Vagina (tissue), 2 donors: Measurements from ENCODE around the gene ADAMTS16. TPM values are rescaled to one million over a fixed set of nuclear protein-coding genes. Genes with fewer than 3 reads are reported as not detected.

Source experiments
- DNase-seq, 2 donors: peaks; one replicate each; pipeline ENCODE4 v3.0.0-alpha.2; 2017; ENCODE audit errors: extremely low spot score in 2 of 2
- H3K27ac ChIP-seq: fragments of 200-600 bp; sonication (generic); one replicate; pipeline ENCODE4 v1.5.1; 2019
- H3K27me3 ChIP-seq: fragments of 200-600 bp; sonication (generic); one replicate; pipeline ENCODE4 v1.5.1; 2019
- H3K36me3 ChIP-seq, 2 donors: fragments of 200-600 bp; sonication (generic); one replicate each; pipeline ENCODE4 v1.5.1; 2017 to 2019
- H3K4me1 ChIP-seq: fragments of 200-600 bp; sonication (generic); one replicate; pipeline ENCODE4 v1.5.1; 2019
- H3K4me3 ChIP-seq, 2 donors: fragments of 200-600 bp; sonication (generic); 1 replicate in 1 of 2; 2 replicates in 1 of 2; pipeline ENCODE4 v1.5.1; 2016 to 2019
- H3K9me3 ChIP-seq: fragments of 200-600 bp; sonication (generic); one replicate; pipeline ENCODE4 v1.5.1; 2019
- CTCF ChIP-seq, 3 experiments: fragments of 450-650 bp in 2 of 3; fragments of 200-600 bp in 1 of 3; sonication (generic) in 1 of 3; IDR thresholded peaks; one replicate each; pipeline ENCODE4 v1.5.1; 2017 to 2019; ENCODE audit warnings: antibody characterized with exemption in 3 of 3, mild to moderate bottlenecking in 2 of 3, moderate library complexity in 2 of 3
- POLR2A ChIP-seq, 2 donors: fragments of 450-650 bp; IDR thresholded peaks; one replicate each; pipeline ENCODE4 v1.6.1; 2017; ENCODE audit warnings: antibody characterized with exemption in 2 of 2, mild to moderate bottlenecking in 2 of 2, moderate library complexity in 2 of 2
- POLR2AphosphoS5 ChIP-seq, 2 donors: sonication (generic); formaldehyde crosslinking; IDR thresholded peaks; one replicate each; pipeline ENCODE4 v1.9.0; 2017; ENCODE audit warnings: antibody characterized with exemption in 2 of 2, mild to moderate bottlenecking in 2 of 2, low read depth in 1 of 2; ENCODE audit not compliant: insufficient read depth in 1 of 2
- intact Hi-C: fragments of 100-400 bp; cut with DNase I; formaldehyde crosslinking; loops from one replicate; pipeline ENCODE4 v1.15.1; 2023
- total RNA-seq: library from RNA; depleted of rRNA; stranded (reverse); fragments of >200 nt; gene quantifications from one replicate; pipeline ENCODE4 v1.2.3, GENCODE V29; 2016

ADAMTS16 gene
- total RNA-seq, 1 donor from 2014 or later: 0.49 TPM

GRCh38 chr5:5285906-5286305 lies 145.8 kb downstream of the ADAMTS16 start:
- Histone ChIP-seq H3K9me3 (no peaks in the 10 kb centered on the region), H3K27me3 (no peaks in the 10 kb centered on the region), H3K27ac (no peak overlapping the region), H3K4me1 (no peaks in the 10 kb centered on the region), H3K4me3 (no peak overlapping the region), H3K36me3 (no peaks in the 10 kb centered on the region)
- intact Hi-C loops: no loop called here
- no peak for DNase-seq
- TF ChIP-seq POLR2A (IDR thresholded peaks at IDR 0.05) (no peak), CTCF (IDR thresholded peaks at IDR 0.05) (no peak), POLR2AphosphoS5 (IDR thresholded peaks at IDR 0.05; ENCODE audit: insufficient read depth in 1 of 2, low read depth in 1 of 2) (no peak)

DNA sequence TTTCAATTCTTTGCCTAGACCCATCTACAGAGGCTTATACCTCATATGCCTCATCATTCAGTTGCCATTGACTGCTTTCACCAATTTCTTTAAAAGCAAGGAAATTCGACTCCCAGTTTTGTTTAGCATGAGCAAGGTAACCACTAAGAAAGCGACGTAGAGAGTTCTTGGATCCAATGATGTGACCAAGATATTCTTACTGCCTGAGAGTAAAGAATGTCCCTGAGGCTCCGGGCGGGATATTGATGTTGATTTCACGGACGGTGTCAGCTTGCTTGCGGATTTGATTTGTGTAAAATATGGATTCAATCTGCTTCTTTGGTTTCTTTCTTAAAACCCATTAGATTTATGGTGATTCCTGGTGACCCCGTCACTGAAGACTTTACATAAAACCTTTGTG lies 147.3 kb downstream of the ADAMTS16 start:
- no peak for DNase-seq
- TF ChIP-seq CTCF (IDR thresholded peaks at IDR 0.05) (no peak), POLR2AphosphoS5 (IDR thresholded peaks at IDR 0.05; ENCODE audit: insufficient read depth in 1 of 2, low read depth in 1 of 2) (no peak), POLR2A (IDR thresholded peaks at IDR 0.05) (no peak)
- H3K27ac ChIP-seq: no peak overlapping the region
- intact Hi-C loops: no loop called here
- H3K4me3 ChIP-seq: no peak overlapping the region
- no peaks in the 10 kb centered on the region for H3K36me3 ChIP-seq
- H3K4me1 ChIP-seq: no peaks in the 10 kb centered on the region
- H3K9me3 ChIP-seq: no peaks in the 10 kb centered on the region
- no peaks in the 10 kb centered on the region for H3K27me3 ChIP-seq

DNA sequence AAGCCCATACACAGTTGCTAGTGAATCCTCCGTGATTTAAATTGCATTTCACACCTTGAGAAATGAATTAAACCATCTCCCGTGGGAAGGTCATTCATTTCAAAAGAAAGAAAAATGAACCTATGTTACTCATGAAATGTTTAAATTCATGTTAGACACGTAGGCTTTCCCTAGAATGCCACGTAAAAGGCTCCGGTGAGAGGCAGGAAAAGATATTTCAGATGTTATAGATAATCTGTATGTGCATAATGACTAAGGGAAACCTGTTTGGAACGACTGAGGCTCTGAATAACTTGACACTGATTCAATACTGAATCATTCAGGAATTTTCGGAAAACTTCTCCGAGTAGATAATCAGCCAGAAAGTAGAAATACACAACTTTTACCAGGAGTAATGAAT lies 148.1 kb downstream of the ADAMTS16 start:
- Histone ChIP-seq H3K27ac (no peak overlapping the region), H3K27me3 (no peaks in the 10 kb centered on the region), H3K9me3 (no peaks in the 10 kb centered on the region), H3K36me3 (no peaks in the 10 kb centered on the region), H3K4me1 (no peaks in the 10 kb centered on the region), H3K4me3 (no peak overlapping the region)
- DNase-seq: no peak
- intact Hi-C loops: no loop called here
- no peak for TF ChIP-seq POLR2A (IDR thresholded peaks at IDR 0.05)
- TF ChIP-seq CTCF (IDR thresholded peaks at IDR 0.05): no peak
- no peak for TF ChIP-seq POLR2AphosphoS5 (IDR thresholded peaks at IDR 0.05; ENCODE audit: insufficient read depth in 1 of 2, low read depth in 1 of 2)

DNA sequence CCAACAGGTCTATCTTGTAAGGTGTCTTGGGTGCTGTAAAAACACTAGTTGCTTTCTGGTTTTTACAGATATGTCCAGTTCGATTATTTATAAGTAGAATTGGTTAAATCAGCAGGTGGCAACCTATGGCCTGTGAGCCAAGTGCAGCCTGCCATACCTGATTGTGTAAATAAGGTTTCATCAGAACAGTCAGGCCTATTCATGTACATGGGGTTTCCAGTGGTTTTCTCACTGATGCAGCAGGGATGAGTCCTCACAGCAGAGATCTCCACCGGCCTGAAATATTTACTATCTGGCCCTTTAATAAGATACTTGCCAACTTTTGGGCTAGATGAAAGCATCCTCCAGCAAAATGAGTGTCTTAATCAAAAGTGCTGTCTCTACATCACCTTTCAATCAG lies 149.4 kb downstream of the ADAMTS16 start:
- no peaks in the 10 kb centered on the region for H3K4me1 ChIP-seq
- no peak overlapping the region for H3K27ac ChIP-seq
- no peaks in the 10 kb centered on the region for H3K27me3 ChIP-seq
- no peaks in the 10 kb centered on the region for H3K9me3 ChIP-seq
- H3K36me3 ChIP-seq: no peaks in the 10 kb centered on the region
- intact Hi-C loops: no loop called here
- no peak for DNase-seq
- H3K4me3 ChIP-seq: no peak overlapping the region
- TF ChIP-seq CTCF (IDR thresholded peaks at IDR 0.05) (no peak), POLR2A (IDR thresholded peaks at IDR 0.05) (no peak), POLR2AphosphoS5 (IDR thresholded peaks at IDR 0.05; ENCODE audit: insufficient read depth in 1 of 2, low read depth in 1 of 2) (no peak)

- Histone ChIP-seq H3K4me1 (no peaks in the 10 kb centered on the region), H3K9me3 (no peaks in the 10 kb centered on the region), H3K36me3 (no peaks in the 10 kb centered on the region), H3K27ac (no peak overlapping the region), H3K4me3 (no peak overlapping the region), H3K27me3 (no peaks in the 10 kb centered on the region)
- TF ChIP-seq POLR2A (IDR thresholded peaks at IDR 0.05) (no peak), CTCF (IDR thresholded peaks at IDR 0.05) (no peak), POLR2AphosphoS5 (IDR thresholded peaks at IDR 0.05; ENCODE audit: insufficient read depth in 1 of 2, low read depth in 1 of 2) (no peak)
- intact Hi-C loops: no loop called here
- DNase-seq: no peak
These were observed 150.7 kb downstream of the ADAMTS16 start for GRCh38 chr5:5290674-5291334.
